Fibroblast of pulmonary artery (primary cell): Measurements from ENCODE around the gene RPN2.

Experiments
- DNase-seq: peaks from one replicate; pipeline ENCODE4 v3.0.0-alpha.2; 2010; ENCODE audit warnings: low read depth
- H3K4me3 ChIP-seq: replicated peaks from 2 replicates; pipeline ENCODE4 v1.5.1; 2011; ENCODE audit warnings: low read depth, mild to moderate bottlenecking, control low read depth, low read length, moderate library complexity
- TF ChIP-seq, protein P1 (sequence below): IDR thresholded peaks from 2 replicates; pipeline ENCODE4 v1.5.1; 2011; ENCODE audit warnings: mild to moderate bottlenecking, control low read depth, low read length, inconsistent platforms; ENCODE audit errors: missing control alignments

RPN2 gene

DNA sequence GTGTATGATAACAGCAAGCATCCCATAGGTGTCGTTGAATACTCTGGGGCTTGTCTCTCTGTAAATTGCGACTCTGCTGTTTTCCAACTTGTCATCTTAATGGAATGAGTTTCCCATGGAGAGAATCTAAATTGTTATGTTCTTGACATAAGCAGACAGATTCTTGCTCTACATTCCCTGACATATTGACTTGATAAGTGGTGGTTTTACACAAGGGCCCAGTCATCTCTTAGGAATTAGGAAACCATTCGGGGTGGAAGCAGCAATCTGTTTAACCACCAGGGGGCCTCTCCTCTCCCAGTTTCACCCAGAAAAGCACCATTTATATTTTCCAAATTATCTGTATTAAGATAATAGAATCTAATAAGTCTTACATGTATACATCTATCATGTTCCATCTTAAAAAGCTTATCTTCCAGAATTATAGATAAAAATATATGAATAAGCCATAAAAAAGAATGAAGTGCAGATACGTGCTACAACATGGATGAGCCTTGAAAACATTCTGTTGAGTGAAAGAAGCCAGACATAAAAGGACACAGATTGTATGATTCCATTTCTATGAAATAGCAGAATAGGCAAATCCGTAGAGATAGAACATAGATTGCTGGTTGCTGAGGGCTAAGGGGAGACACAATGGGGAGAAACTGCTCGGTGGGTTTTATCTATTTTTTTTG, 23.3 kb downstream of the RPN2 start:
- H3K4me3 ChIP-seq, result peak overlapping the region; percentile 15
- TF ChIP-seq, protein P1, sequence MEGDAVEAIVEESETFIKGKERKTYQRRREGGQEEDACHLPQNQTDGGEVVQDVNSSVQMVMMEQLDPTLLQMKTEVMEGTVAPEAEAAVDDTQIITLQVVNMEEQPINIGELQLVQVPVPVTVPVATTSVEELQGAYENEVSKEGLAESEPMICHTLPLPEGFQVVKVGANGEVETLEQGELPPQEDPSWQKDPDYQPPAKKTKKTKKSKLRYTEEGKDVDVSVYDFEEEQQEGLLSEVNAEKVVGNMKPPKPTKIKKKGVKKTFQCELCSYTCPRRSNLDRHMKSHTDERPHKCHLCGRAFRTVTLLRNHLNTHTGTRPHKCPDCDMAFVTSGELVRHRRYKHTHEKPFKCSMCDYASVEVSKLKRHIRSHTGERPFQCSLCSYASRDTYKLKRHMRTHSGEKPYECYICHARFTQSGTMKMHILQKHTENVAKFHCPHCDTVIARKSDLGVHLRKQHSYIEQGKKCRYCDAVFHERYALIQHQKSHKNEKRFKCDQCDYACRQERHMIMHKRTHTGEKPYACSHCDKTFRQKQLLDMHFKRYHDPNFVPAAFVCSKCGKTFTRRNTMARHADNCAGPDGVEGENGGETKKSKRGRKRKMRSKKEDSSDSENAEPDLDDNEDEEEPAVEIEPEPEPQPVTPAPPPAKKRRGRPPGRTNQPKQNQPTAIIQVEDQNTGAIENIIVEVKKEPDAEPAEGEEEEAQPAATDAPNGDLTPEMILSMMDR, result peak; percentile 86
- peak; percentile 97 for DNase-seq

DNA sequence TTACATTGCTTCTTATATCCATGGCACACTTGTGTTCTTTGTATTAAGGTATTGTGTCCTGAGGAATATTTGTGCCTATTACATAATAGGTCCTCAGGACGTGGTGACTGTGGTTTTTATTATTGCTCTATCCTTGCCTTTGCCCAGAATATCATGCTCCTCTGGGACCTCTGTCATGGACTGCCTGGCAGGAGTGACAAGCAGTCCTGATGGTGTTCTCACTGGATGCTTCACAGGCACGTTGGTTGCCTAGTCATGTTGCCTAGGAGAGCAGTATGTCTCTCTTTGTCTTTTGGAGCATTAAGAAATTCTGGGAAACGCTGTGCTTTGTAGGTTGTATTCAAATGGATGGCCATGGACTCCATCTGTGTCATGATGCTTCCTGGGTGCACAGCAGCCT, 24.9 kb downstream of the RPN2 start:
- no peak for DNase-seq
- H3K4me3 ChIP-seq, result no peak overlapping the region
- TF ChIP-seq, protein P1, result no peak

DNA sequence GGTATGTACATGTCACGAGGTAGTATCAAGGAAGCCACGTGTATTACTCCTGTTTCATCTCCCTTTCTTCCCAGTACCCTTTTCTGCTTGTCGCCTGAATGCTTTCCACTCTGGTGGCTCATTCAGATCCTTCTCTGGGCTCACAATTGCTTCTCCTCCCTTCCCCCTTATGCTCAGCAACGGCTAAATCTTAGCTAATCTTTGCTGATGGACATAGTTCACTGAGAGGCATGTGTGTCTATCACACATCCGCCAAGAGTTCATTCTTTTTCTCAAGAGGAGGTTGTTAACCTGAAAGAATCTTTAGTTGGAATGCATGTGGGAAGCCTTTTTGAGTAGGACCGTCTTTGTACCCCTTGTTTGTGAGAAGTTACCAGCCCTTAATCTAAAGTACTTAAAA, 26.0 kb downstream of the RPN2 start:
- no peak overlapping the region for H3K4me3 ChIP-seq
- DNase-seq, result no peak
- TF ChIP-seq, protein P1, result no peak

DNA sequence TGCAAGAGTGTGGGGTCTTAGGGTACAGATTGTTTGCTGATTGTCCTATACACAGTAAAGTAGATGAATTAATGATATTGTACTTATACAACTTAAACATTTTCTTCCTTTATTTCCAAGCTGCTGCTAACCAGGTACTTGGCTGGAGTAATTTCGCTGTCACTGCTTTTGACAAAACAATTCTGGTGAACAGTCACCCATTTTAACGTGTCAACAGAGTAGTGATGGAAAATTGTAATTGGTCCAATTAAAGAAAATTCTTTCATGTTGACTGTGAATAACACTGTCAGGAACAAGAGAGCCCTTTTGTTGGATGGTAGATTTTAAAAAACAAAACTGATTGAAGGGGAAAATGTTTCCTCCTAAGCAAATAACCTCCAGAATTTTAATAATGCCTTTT, 26.7 kb downstream of the RPN2 start:
- no peak for DNase-seq
- TF ChIP-seq, protein P1, result no peak
- no peak overlapping the region for H3K4me3 ChIP-seq

DNA sequence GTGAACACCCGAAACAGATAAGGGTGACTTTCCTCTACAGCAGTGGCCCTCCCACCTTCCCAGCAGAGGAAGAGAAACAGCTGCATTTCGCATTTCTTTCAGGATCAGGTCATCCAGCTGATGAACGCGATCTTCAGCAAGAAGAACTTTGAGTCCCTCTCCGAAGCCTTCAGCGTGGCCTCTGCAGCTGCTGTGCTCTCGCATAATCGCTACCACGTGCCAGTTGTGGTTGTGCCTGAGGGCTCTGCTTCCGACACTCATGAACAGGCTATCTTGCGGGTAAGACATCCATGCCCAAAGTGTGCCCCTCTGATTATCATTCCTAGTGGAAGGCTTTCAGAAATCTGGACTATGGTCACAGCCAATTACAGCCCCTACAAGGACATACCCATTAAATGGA, 28.0 kb downstream of the RPN2 start:
- DNase-seq, result no peak
- H3K4me3 ChIP-seq, result no peak overlapping the region
- TF ChIP-seq, protein P1, result no peak

DNA sequence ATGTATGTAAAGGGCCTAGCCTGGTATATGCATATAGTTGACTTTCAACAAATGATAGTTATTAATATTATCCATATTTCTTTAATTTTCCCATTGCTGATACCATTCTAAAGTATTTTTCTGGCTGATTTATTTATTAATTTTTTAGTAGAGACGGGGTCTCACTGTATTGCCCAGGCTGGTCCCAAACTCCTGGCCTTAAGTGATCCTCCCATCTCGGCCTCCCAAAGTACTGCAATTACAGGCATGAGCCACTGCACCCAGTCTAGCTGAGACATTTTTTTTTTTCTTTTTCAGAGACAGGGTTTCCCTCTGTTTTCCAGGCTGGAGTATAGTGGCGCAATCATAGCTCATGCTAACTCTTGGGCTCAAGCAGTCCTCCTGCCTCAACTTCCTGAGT, 30.1 kb downstream of the RPN2 start:
- DNase-seq, result peak; percentile 29
- TF ChIP-seq, protein P1, result no peak
- no peak overlapping the region for H3K4me3 ChIP-seq

DNA sequence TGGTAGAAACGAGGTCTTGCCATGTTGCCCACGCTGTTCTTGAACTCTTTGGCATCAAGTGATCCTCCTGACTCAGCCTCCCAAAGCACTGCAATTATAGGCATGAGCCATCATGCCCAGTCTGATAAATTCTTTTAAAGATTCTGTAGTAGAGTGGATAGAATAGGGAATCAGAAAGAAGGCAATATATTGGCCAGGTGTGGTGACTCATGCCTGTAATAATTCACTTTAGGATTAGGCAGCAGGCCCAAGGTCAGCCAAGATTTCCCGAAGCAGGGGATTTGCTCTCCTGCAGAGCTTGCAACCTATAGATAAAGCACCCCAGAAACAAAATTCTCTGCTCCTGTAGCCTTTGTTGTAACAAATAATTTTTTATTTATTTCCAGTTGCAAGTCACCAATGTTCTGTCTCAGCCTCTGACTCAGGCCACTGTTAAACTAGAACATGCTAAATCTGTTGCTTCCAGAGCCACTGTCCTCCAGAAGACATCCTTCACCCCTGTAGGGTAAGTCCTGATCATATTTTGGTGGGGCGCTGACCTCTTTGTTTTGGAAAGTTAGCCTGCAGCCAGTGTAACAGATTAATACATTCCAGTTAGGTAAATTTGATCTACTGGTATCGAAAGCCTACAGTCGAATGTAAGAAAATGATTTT, 30.7 kb downstream of the RPN2 start:
- no peak overlapping the region for H3K4me3 ChIP-seq

More for the DNA sequence above, 30.7 kb downstream of the RPN2 start:
- TF ChIP-seq, protein P1, result no peak
- no peak for DNase-seq
